ENCODE results near the gene SPRR2D. TPM values are rescaled to one million over a fixed set of nuclear protein-coding genes. Genes with fewer than 3 reads are reported as not detected.
"Not testable (repeated sequence)": the region's sequence is repeated elsewhere in the genome, so short reads cannot be mapped to it uniquely, and the experiment has no call there.

Gene SPRR2D
- polyA plus RNA-seq, 2 donors: 1,582 to 3,252 TPM

GRCh38 chr1:153022340-153022739, 18.6 kb downstream of the SPRR2D start:
- not testable (repeated sequence) for H3K27me3 ChIP-seq (ENCODE audit: control insufficient read depth in 1 of 2, insufficient read depth in 2 of 2, low read length in 2 of 2); H3K27ac ChIP-seq (ENCODE audit: low read depth in 2 of 2, low read length in 1 of 2); H3K4me3 ChIP-seq (ENCODE audit: low read depth in 1 of 2, low read length in 2 of 2); H3K9me3 ChIP-seq (ENCODE audit: control insufficient read depth in 2 of 2, insufficient read depth in 1 of 2, low read depth in 1 of 2, low read length in 1 of 2); H3K4me1 ChIP-seq (ENCODE audit: control insufficient read depth in 2 of 2, insufficient read depth in 2 of 2, low read length in 1 of 2); H3K36me3 ChIP-seq (ENCODE audit: control insufficient read depth in 2 of 2, insufficient read depth in 2 of 2, low read length in 1 of 2)
- 51 to 60% methylated on average over 9 of the region's 9 CpGs for WGBS, 2 donors

GRCh38 chr1:153021829-153022228, 19.1 kb downstream of the SPRR2D start:
- not testable (repeated sequence) for H3K27ac ChIP-seq (ENCODE audit: low read depth in 2 of 2, low read length in 1 of 2); H3K9me3 ChIP-seq (ENCODE audit: control insufficient read depth in 2 of 2, insufficient read depth in 1 of 2, low read depth in 1 of 2, low read length in 1 of 2); H3K27me3 ChIP-seq (ENCODE audit: control insufficient read depth in 1 of 2, insufficient read depth in 2 of 2, low read length in 2 of 2); H3K36me3 ChIP-seq (ENCODE audit: control insufficient read depth in 2 of 2, insufficient read depth in 2 of 2, low read length in 1 of 2); H3K4me3 ChIP-seq (ENCODE audit: low read depth in 1 of 2, low read length in 2 of 2); H3K4me1 ChIP-seq (ENCODE audit: control insufficient read depth in 2 of 2, insufficient read depth in 2 of 2, low read length in 1 of 2)
- WGBS, 2 donors: 31 to 43% methylated on average over 2 of the region's 2 CpGs

GRCh38 chr1:153011235-153011758, 29.6 kb downstream of the SPRR2D start:
- H3K4me3 ChIP-seq (ENCODE audit: low read depth in 1 of 2, low read length in 2 of 2); H3K36me3 ChIP-seq (ENCODE audit: control insufficient read depth in 2 of 2, insufficient read depth in 2 of 2, low read length in 1 of 2); H3K27ac ChIP-seq (ENCODE audit: low read depth in 2 of 2, low read length in 1 of 2); H3K9me3 ChIP-seq (ENCODE audit: control insufficient read depth in 2 of 2, insufficient read depth in 1 of 2, low read depth in 1 of 2, low read length in 1 of 2); H3K4me1 ChIP-seq (ENCODE audit: control insufficient read depth in 2 of 2, insufficient read depth in 2 of 2, low read length in 1 of 2); H3K27me3 ChIP-seq (ENCODE audit: control insufficient read depth in 1 of 2, insufficient read depth in 2 of 2, low read length in 2 of 2): not testable (repeated sequence)
- WGBS, 2 donors: 85 to 88% methylated on average over 8 of the region's 8 CpGs

DNA sequence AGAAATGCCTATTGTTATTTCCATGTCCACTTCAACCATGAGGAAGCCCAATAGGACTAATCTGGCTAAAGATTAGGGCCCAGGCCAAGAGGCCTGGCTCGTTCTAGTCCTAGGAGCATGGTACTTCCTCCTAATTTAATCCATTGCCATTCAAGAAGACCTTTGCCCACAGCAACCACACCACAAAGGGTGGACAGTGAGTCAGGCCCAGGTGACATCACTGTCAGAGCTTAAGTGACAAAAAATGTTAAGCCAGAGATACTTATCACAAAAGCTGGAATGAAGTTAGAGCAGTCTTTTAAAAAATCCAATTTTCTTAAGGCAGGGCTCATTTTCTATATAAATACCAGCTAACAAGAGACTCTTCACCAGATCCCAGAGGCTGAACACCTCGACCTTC, 39.5 kb downstream of the SPRR2D start, which contains the start of gene SPRR3:
TSS of gene SPRR3 (plus strand) at position 368 of the 400 bp plus-strand sequence. CDS start 1,272 bp downstream, outside the sequence.
- Histone ChIP-seq H3K36me3 (ENCODE audit: control insufficient read depth in 2 of 2, insufficient read depth in 2 of 2, low read length in 1 of 2) (no peaks in the 10 kb centered on the region), H3K27ac (ENCODE audit: low read depth in 2 of 2, low read length in 1 of 2) (peak within 1 kb of the TSS; percentile 95 to 97), H3K9me3 (ENCODE audit: control insufficient read depth in 2 of 2, insufficient read depth in 1 of 2, low read depth in 1 of 2, low read length in 1 of 2) (no peaks in the 10 kb centered on the region), H3K27me3 (ENCODE audit: control insufficient read depth in 1 of 2, insufficient read depth in 2 of 2, low read length in 2 of 2) (no peaks in the 10 kb centered on the region), H3K4me3 (ENCODE audit: low read depth in 1 of 2, low read length in 2 of 2) (peak within 1 kb of the TSS; percentile 36 to 59), H3K4me1 (ENCODE audit: control insufficient read depth in 2 of 2, insufficient read depth in 2 of 2, low read length in 1 of 2) (peaks cover 0 to 2% of the 10 kb centered on the region in 2 donors)
- WGBS, 2 donors: 54% methylated on average over 2 of the region's 2 CpGs

DNA sequence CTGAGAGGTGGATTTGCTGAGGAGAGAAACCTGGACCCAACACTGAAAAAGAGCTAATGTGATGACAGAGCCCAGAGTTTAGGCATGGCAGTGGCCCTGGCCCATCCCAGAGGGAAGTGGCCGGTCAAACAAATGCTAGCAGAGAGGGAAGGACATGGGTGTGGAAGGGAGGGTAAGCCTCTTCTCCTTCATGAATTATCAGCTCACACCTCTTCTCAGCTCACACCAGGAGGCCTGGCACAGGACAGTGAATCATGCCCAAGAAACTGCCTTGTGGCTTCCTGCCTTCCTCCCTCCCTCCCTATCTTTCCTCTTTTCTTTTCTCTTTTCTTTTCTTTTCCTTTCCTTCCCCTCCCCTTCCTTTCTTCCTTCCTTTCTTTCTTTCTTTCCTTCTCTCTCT, 40.6 kb downstream of the SPRR2D start:
- peak overlapping the region; percentile 84 to 97 for H3K27ac ChIP-seq (ENCODE audit: low read depth in 2 of 2, low read length in 1 of 2)
- no peaks in the 10 kb centered on the region for H3K27me3 ChIP-seq (ENCODE audit: control insufficient read depth in 1 of 2, insufficient read depth in 2 of 2, low read length in 2 of 2)
- H3K4me1 ChIP-seq (ENCODE audit: control insufficient read depth in 2 of 2, insufficient read depth in 2 of 2, low read length in 1 of 2): peaks cover 0 to 2% of the 10 kb centered on the region in 2 donors
- H3K4me3 ChIP-seq (ENCODE audit: low read depth in 1 of 2, low read length in 2 of 2): peak overlapping the region in 1 of 2 donors; percentile 1
- H3K9me3 ChIP-seq (ENCODE audit: control insufficient read depth in 2 of 2, insufficient read depth in 1 of 2, low read depth in 1 of 2, low read length in 1 of 2): no peaks in the 10 kb centered on the region
- 50 to 68% methylated on average over 1 of the region's 1 CpG for WGBS, 2 donors
- no peaks in the 10 kb centered on the region for H3K36me3 ChIP-seq (ENCODE audit: control insufficient read depth in 2 of 2, insufficient read depth in 2 of 2, low read length in 1 of 2)

- H3K9me3 ChIP-seq (ENCODE audit: control insufficient read depth in 2 of 2, insufficient read depth in 1 of 2, low read depth in 1 of 2, low read length in 1 of 2): no peaks in the 10 kb centered on the region
- H3K36me3 ChIP-seq (ENCODE audit: control insufficient read depth in 2 of 2, insufficient read depth in 2 of 2, low read length in 1 of 2): no peaks in the 10 kb centered on the region
- peak overlapping the region; percentile 84 to 97 for H3K27ac ChIP-seq (ENCODE audit: low read depth in 2 of 2, low read length in 1 of 2)
- peaks cover 0 to 2% of the 10 kb centered on the region in 2 donors for H3K4me1 ChIP-seq (ENCODE audit: control insufficient read depth in 2 of 2, insufficient read depth in 2 of 2, low read length in 1 of 2)
- H3K27me3 ChIP-seq (ENCODE audit: control insufficient read depth in 1 of 2, insufficient read depth in 2 of 2, low read length in 2 of 2): no peaks in the 10 kb centered on the region
- H3K4me3 ChIP-seq (ENCODE audit: low read depth in 1 of 2, low read length in 2 of 2): peak overlapping the region in 1 of 2 donors; percentile 1
- WGBS, 2 donors: 44 to 55% methylated on average over 6 of the region's 6 CpGs
Measured at GRCh38 chr1:152999818-153000217, 41.1 kb downstream of the SPRR2D start.

GRCh38 chr1:152998476-152998875, 42.4 kb downstream of the SPRR2D start:
- WGBS, 2 donors: 75 to 81% methylated on average over 4 of the region's 4 CpGs
- Histone ChIP-seq H3K4me3 (ENCODE audit: low read depth in 1 of 2, low read length in 2 of 2) (no peak overlapping the region), H3K4me1 (ENCODE audit: control insufficient read depth in 2 of 2, insufficient read depth in 2 of 2, low read length in 1 of 2) (peaks cover 0 to 2% of the 10 kb centered on the region in 2 donors), H3K27me3 (ENCODE audit: control insufficient read depth in 1 of 2, insufficient read depth in 2 of 2, low read length in 2 of 2) (no peaks in the 10 kb centered on the region), H3K9me3 (ENCODE audit: control insufficient read depth in 2 of 2, insufficient read depth in 1 of 2, low read depth in 1 of 2, low read length in 1 of 2) (no peaks in the 10 kb centered on the region), H3K27ac (ENCODE audit: low read depth in 2 of 2, low read length in 1 of 2) (peak overlapping the region; percentile 50 to 84), H3K36me3 (ENCODE audit: control insufficient read depth in 2 of 2, insufficient read depth in 2 of 2, low read length in 1 of 2) (no peaks in the 10 kb centered on the region)

DNA sequence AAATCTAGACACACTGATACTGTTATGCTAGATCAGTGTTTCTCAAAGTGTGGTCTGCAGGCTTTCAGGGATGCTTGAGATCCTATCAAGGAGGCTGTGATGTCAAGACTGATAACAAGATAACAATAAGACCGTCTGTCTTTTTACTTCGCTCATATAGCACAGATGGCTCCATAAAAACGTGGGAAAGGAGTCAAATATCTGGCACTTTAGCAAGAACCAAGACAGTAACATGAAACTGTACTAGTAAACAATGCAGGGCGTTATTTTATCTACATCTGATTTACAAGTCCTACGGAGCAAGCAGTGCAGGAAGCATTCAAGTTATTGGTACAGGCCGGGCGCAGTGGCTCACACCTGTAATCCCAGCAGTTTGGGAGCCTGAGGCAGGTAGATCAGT, 43.0 kb downstream of the SPRR2D start:
- peak overlapping the region; percentile 29 to 71 for H3K27ac ChIP-seq (ENCODE audit: low read depth in 2 of 2, low read length in 1 of 2)
- WGBS, 2 donors: 41 to 52% methylated on average over 7 of the region's 7 CpGs
- no peaks in the 10 kb centered on the region for H3K27me3 ChIP-seq (ENCODE audit: control insufficient read depth in 1 of 2, insufficient read depth in 2 of 2, low read length in 2 of 2)
- peaks cover 3 to 4% of the 10 kb centered on the region in 2 donors for H3K4me1 ChIP-seq (ENCODE audit: control insufficient read depth in 2 of 2, insufficient read depth in 2 of 2, low read length in 1 of 2)
- H3K36me3 ChIP-seq (ENCODE audit: control insufficient read depth in 2 of 2, insufficient read depth in 2 of 2, low read length in 1 of 2): no peaks in the 10 kb centered on the region
- H3K9me3 ChIP-seq (ENCODE audit: control insufficient read depth in 2 of 2, insufficient read depth in 1 of 2, low read depth in 1 of 2, low read length in 1 of 2): no peaks in the 10 kb centered on the region
- no peak overlapping the region for H3K4me3 ChIP-seq (ENCODE audit: low read depth in 1 of 2, low read length in 2 of 2)

GRCh38 chr1:152996633-152997400, 44.1 kb downstream of the SPRR2D start:
- H3K27ac ChIP-seq (ENCODE audit: low read depth in 2 of 2, low read length in 1 of 2): peak overlapping the region in 1 of 2 donors; percentile 40
- no peaks in the 10 kb centered on the region for H3K36me3 ChIP-seq (ENCODE audit: control insufficient read depth in 2 of 2, insufficient read depth in 2 of 2, low read length in 1 of 2)
- H3K27me3 ChIP-seq (ENCODE audit: control insufficient read depth in 1 of 2, insufficient read depth in 2 of 2, low read length in 2 of 2): no peaks in the 10 kb centered on the region
- WGBS, 2 donors: 21 to 23% methylated on average over 5 of the region's 5 CpGs
- H3K9me3 ChIP-seq (ENCODE audit: control insufficient read depth in 2 of 2, insufficient read depth in 1 of 2, low read depth in 1 of 2, low read length in 1 of 2): no peaks in the 10 kb centered on the region
- no peak overlapping the region for H3K4me3 ChIP-seq (ENCODE audit: low read depth in 1 of 2, low read length in 2 of 2)
- H3K4me1 ChIP-seq (ENCODE audit: control insufficient read depth in 2 of 2, insufficient read depth in 2 of 2, low read length in 1 of 2): peaks cover 4 to 5% of the 10 kb centered on the region in 2 donors

- no peaks in the 10 kb centered on the region for H3K27me3 ChIP-seq (ENCODE audit: control insufficient read depth in 1 of 2, insufficient read depth in 2 of 2, low read length in 2 of 2)
- no peak overlapping the region for H3K4me3 ChIP-seq (ENCODE audit: low read depth in 1 of 2, low read length in 2 of 2)
- H3K9me3 ChIP-seq (ENCODE audit: control insufficient read depth in 2 of 2, insufficient read depth in 1 of 2, low read depth in 1 of 2, low read length in 1 of 2): no peaks in the 10 kb centered on the region
- no peak overlapping the region for H3K27ac ChIP-seq (ENCODE audit: low read depth in 2 of 2, low read length in 1 of 2)
- H3K4me1 ChIP-seq (ENCODE audit: control insufficient read depth in 2 of 2, insufficient read depth in 2 of 2, low read length in 1 of 2): peaks cover 2 to 5% of the 10 kb centered on the region in 2 donors
- no peaks in the 10 kb centered on the region for H3K36me3 ChIP-seq (ENCODE audit: control insufficient read depth in 2 of 2, insufficient read depth in 2 of 2, low read length in 1 of 2)
- WGBS, 2 donors: 6 to 46% methylated on average over 1 of the region's 1 CpG
Measured at GRCh38 chr1:152995842-152996241, 45.1 kb downstream of the SPRR2D start.

Measured in esophagus (tissue), 2 donors.